HEK293 (cell line): Measurements from ENCODE around the gene EIF2B2.

Experiments used
- CTCF ChIA-PET: fragments of 350-600 bp; formaldehyde crosslinking; extraction: SDS; loops from one replicate; lab custom pipeline; 2021; ENCODE audit warnings: antibody characterized with exemption; lab: Yijun Ruan, JAX
- POLR2A ChIA-PET: fragments of 300-600 bp; formaldehyde crosslinking; extraction: SDS; loops from one replicate; lab custom pipeline; 2020; ENCODE audit warnings: antibody characterized with exemption, inconsistent platforms; lab: Yijun Ruan, JAX
- H3K27ac ChIP-seq: fragments of 200-500 bp; sonication (Bioruptor generic); 2 replicates; pipeline ENCODE4 v1.5.1; 2014; ENCODE audit warnings: low read depth, low read length, control low read depth, inconsistent platforms; ENCODE audit errors: extremely low read depth
- H3K36me3 ChIP-seq, 2 experiments: fragments of 200-500 bp in 1 of 2; sonication (Bioruptor generic) in 1 of 2; 1 replicate in 1 of 2; 2 replicates in 1 of 2; pipeline ENCODE4 v1.5.1; 2014 to 2017; ENCODE audit warnings: inconsistent platforms in 2 of 2, low read length in 2 of 2; ENCODE audit not compliant: control insufficient read depth in 2 of 2, insufficient read depth in 1 of 2
- H3K4me1 ChIP-seq: fragments of 200-500 bp; sonication (Bioruptor generic); 2 replicates; pipeline ENCODE4 v1.5.1; 2014; ENCODE audit warnings: mild to moderate bottlenecking, low read length, inconsistent platforms; ENCODE audit not compliant: control insufficient read depth, insufficient read depth
- H3K4me3 ChIP-seq: 2 replicates; pipeline ENCODE4 v1.5.1; 2011; ENCODE audit warnings: low read depth, mild to moderate bottlenecking, control low read depth, low read length, moderate library complexity
- H3K9me3 ChIP-seq: fragments of 200-500 bp; sonication (Bioruptor generic); 2 replicates; pipeline ENCODE4 v1.5.1; 2014; ENCODE audit warnings: low read depth, low read length, inconsistent platforms; ENCODE audit not compliant: control insufficient read depth, insufficient read depth
- AEBP2 ChIP-seq: fragments of 450-650 bp; formaldehyde crosslinking; IDR thresholded peaks from 2 replicates; pipeline ENCODE4 v1.5.1; 2016; ENCODE audit warnings: missing biosample characterization, missing genetic modification characterization, borderline replicate concordance
- BCL11B ChIP-seq: fragments of 450-650 bp; formaldehyde crosslinking; IDR thresholded peaks from 2 replicates; pipeline ENCODE4 v1.5.1; 2016; ENCODE audit warnings: low read depth, missing biosample characterization, missing genetic modification characterization
- EGR2 ChIP-seq: fragments of 450-650 bp; formaldehyde crosslinking; IDR thresholded peaks from 2 replicates; pipeline ENCODE4 v1.5.1; 2016; ENCODE audit warnings: low read depth, missing biosample characterization, missing genetic modification characterization
- PRDM6 ChIP-seq: fragments of 450-650 bp; formaldehyde crosslinking; IDR thresholded peaks from 2 replicates; pipeline ENCODE4 v1.5.1; 2017; ENCODE audit warnings: missing biosample characterization, missing genetic modification characterization
- ZBTB17 ChIP-seq: fragments of 450-650 bp; formaldehyde crosslinking; IDR thresholded peaks from 2 replicates; pipeline ENCODE4 v1.5.1; 2016; ENCODE audit warnings: missing biosample characterization, missing genetic modification characterization
- ZBTB7A ChIP-seq: fragments of 450-650 bp; formaldehyde crosslinking; IDR thresholded peaks from 2 replicates; pipeline ENCODE4 v1.5.1; 2016; ENCODE audit warnings: low read depth, missing biosample characterization, missing genetic modification characterization
- ZFHX2 ChIP-seq: fragments of 450-650 bp; formaldehyde crosslinking; conservative IDR thresholded peaks from 2 replicates; pipeline ENCODE4 v1.5.1; 2016; ENCODE audit warnings: missing biosample characterization, missing genetic modification characterization
- ZFP37 ChIP-seq: fragments of 450-650 bp; formaldehyde crosslinking; IDR thresholded peaks from 2 replicates; pipeline ENCODE4 v1.5.1; 2016; ENCODE audit warnings: missing biosample characterization, missing genetic modification characterization
- ZNF138 ChIP-seq: fragments of 450-650 bp; formaldehyde crosslinking; IDR thresholded peaks from 2 replicates; pipeline ENCODE4 v1.5.1; 2016; ENCODE audit warnings: missing biosample characterization, missing genetic modification characterization, borderline replicate concordance
- ZNF140 ChIP-seq: fragments of 450-650 bp; formaldehyde crosslinking; IDR thresholded peaks from 2 replicates; pipeline ENCODE4 v1.5.1; 2016; ENCODE audit warnings: missing biosample characterization, missing genetic modification characterization
- ZNF146 ChIP-seq: fragments of 450-650 bp; formaldehyde crosslinking; IDR thresholded peaks from 2 replicates; pipeline ENCODE4 v1.5.1; 2016; ENCODE audit warnings: missing biosample characterization, missing genetic modification characterization
- ZNF155 ChIP-seq: fragments of 450-650 bp; formaldehyde crosslinking; IDR thresholded peaks from 2 replicates; pipeline ENCODE4 v1.5.1; 2016; ENCODE audit warnings: missing biosample characterization, missing genetic modification characterization
- ZNF18 ChIP-seq: fragments of 450-650 bp; formaldehyde crosslinking; IDR thresholded peaks from 2 replicates; pipeline ENCODE4 v1.5.1; 2016; ENCODE audit warnings: missing biosample characterization, missing genetic modification characterization
- ZNF223 ChIP-seq: fragments of 450-650 bp; formaldehyde crosslinking; IDR thresholded peaks from 2 replicates; pipeline ENCODE4 v1.5.1; 2016; ENCODE audit warnings: missing biosample characterization, missing genetic modification characterization
- ZNF280D ChIP-seq: fragments of 450-650 bp; formaldehyde crosslinking; IDR thresholded peaks from 2 replicates; pipeline ENCODE4 v1.5.1; 2016; ENCODE audit warnings: missing biosample characterization, missing genetic modification characterization
- ZNF335 ChIP-seq: fragments of 450-650 bp; formaldehyde crosslinking; conservative IDR thresholded peaks from 2 replicates; pipeline ENCODE4 v1.5.1; 2016; ENCODE audit warnings: missing biosample characterization, missing genetic modification characterization
- ZNF341 ChIP-seq: fragments of 450-650 bp; formaldehyde crosslinking; IDR thresholded peaks from 2 replicates; pipeline ENCODE4; 2016; ENCODE audit warnings: low read depth, missing biosample characterization, missing genetic modification characterization
- ZNF350 ChIP-seq: fragments of 450-650 bp; formaldehyde crosslinking; IDR thresholded peaks from 2 replicates; pipeline ENCODE4 v1.5.0; 2017; ENCODE audit warnings: missing biosample characterization, mild to moderate bottlenecking, missing genetic modification characterization
- ZNF416 ChIP-seq: fragments of 450-650 bp; formaldehyde crosslinking; IDR thresholded peaks from 2 replicates; pipeline ENCODE4 v1.5.1; 2016; ENCODE audit warnings: missing biosample characterization, missing genetic modification characterization
- ZNF555 ChIP-seq: fragments of 450-650 bp; formaldehyde crosslinking; conservative IDR thresholded peaks from 2 replicates; pipeline ENCODE4 v1.5.1; 2017; ENCODE audit warnings: missing biosample characterization, mild to moderate bottlenecking, missing genetic modification characterization, inconsistent platforms
- ZNF558 ChIP-seq: fragments of 450-650 bp; formaldehyde crosslinking; IDR thresholded peaks from 2 replicates; pipeline ENCODE4 v1.5.1; 2016; ENCODE audit warnings: missing biosample characterization, missing genetic modification characterization
- ZNF629 ChIP-seq: fragments of 450-650 bp; formaldehyde crosslinking; IDR thresholded peaks from 2 replicates; pipeline ENCODE4 v1.5.1; 2017; ENCODE audit warnings: missing biosample characterization, missing genetic modification characterization
- ZNF654 ChIP-seq: fragments of 450-650 bp; formaldehyde crosslinking; IDR thresholded peaks from 2 replicates; pipeline ENCODE4 v1.5.1; 2016; ENCODE audit warnings: low read depth, missing biosample characterization, missing genetic modification characterization
- ZNF785 ChIP-seq: fragments of 450-650 bp; formaldehyde crosslinking; IDR thresholded peaks from 2 replicates; pipeline ENCODE4 v1.5.1; 2016; ENCODE audit warnings: missing biosample characterization, missing genetic modification characterization
- ZNF791 ChIP-seq: fragments of 450-650 bp; formaldehyde crosslinking; IDR thresholded peaks from 2 replicates; pipeline ENCODE4 v1.5.1; 2016; ENCODE audit warnings: missing biosample characterization, missing genetic modification characterization

The EIF2B2 gene

GRCh38 chr14:74956027-74956279 lies 46.8 kb upstream of the EIF2B2 start:
- H3K27ac ChIP-seq = no peak overlapping the region; the same call in 1 of the 2 replicates
- TF ChIP-seq ZNF335 (tag by site-specific recombination) (no peak; the same call in 1 of the 2 replicates), ZNF18 (no peak), ZFP37 (tag by site-specific recombination) (no peak), AEBP2 (tag by site-specific recombination) (no peak), PRDM6 (tag by site-specific recombination) (no peak)
- H3K36me3 ChIP-seq = peaks cover 0 to 20% of the 10 kb centered on the region in 2 experiments; a peak in 1 of 3 replicates
- POLR2A ChIA-PET = interaction anchor here (1.0 to 1.6 kb wide), 5 partner anchors 14 to 113 kb away, joined by 3 to 6 read pairs (median 4); partner anchors contain the start of genes ACYP1, EIF2B2 and ZC2HC1C
- no peaks in the 10 kb centered on the region for H3K9me3 ChIP-seq
- CTCF ChIA-PET = interaction anchor here (1.0 to 3.0 kb wide), 2 partner anchors 10 to 21 kb away, joined by 7 to 15 read pairs; no protein-coding TSS in a partner anchor
- no peak overlapping the region for H3K4me3 ChIP-seq
- peaks cover 20% of the 10 kb centered on the region for H3K4me1 ChIP-seq

GRCh38 chr14:74956280-74957072 lies 46.2 kb upstream of the EIF2B2 start:
- H3K27ac ChIP-seq = no peak overlapping the region
- no peak overlapping the region for H3K4me3 ChIP-seq
- peaks cover 0 to 20% of the 10 kb centered on the region in 2 experiments; a peak in 1 of 3 replicates for H3K36me3 ChIP-seq
- ChIA-PET POLR2A (interaction anchor here (0.6 kb wide), 1 partner anchor 166 kb away, joined by 5 read pairs; no protein-coding TSS in a partner anchor), CTCF (interaction anchor here (3.0 kb wide), 1 partner anchor 11 kb away, joined by 15 read pairs; no protein-coding TSS in a partner anchor)
- H3K4me1 ChIP-seq = peaks cover 17% of the 10 kb centered on the region
- TF ChIP-seq ZNF555 (tag by site-specific recombination) (no peak), ZNF138 (tag by site-specific recombination) (no peak), ZNF223 (no peak), EGR2 (tag by site-specific recombination) (0 out of 2 replicates have a peak, but pooled peaks have one; percentile 23), ZNF280D (no peak), ZNF140 (tag by site-specific recombination) (no peak), ZNF558 (no peak), BCL11B (no peak), ZNF654 (no peak), ZNF350 (tag by site-specific recombination) (no peak), ZNF785 (tag by site-specific recombination) (no peak), ZNF155 (tag by site-specific recombination) (no peak), ZNF629 (tag by site-specific recombination) (no peak), ZNF146 (tag by site-specific recombination) (no peak), ZNF341 (tag by site-specific recombination) (no peak), ZBTB17 (tag by site-specific recombination) (peak; percentile 89), ZBTB7A (tag by site-specific recombination) (no peak), ZFHX2 (tag by site-specific recombination) (peak; percentile 49), ZNF416 (tag by site-specific recombination) (no peak), ZNF791 (tag by site-specific recombination) (no peak)
- no peaks in the 10 kb centered on the region for H3K9me3 ChIP-seq
